ENCODE measurements around the gene TNN. TPM values are rescaled to one million over a fixed set of nuclear protein-coding genes. Genes with fewer than 3 reads are reported as not detected.
"Not testable (repeated sequence)": the region's sequence is repeated elsewhere in the genome, so short reads cannot be mapped to it uniquely, and the experiment has no call there.

Gene TNN, protein sequence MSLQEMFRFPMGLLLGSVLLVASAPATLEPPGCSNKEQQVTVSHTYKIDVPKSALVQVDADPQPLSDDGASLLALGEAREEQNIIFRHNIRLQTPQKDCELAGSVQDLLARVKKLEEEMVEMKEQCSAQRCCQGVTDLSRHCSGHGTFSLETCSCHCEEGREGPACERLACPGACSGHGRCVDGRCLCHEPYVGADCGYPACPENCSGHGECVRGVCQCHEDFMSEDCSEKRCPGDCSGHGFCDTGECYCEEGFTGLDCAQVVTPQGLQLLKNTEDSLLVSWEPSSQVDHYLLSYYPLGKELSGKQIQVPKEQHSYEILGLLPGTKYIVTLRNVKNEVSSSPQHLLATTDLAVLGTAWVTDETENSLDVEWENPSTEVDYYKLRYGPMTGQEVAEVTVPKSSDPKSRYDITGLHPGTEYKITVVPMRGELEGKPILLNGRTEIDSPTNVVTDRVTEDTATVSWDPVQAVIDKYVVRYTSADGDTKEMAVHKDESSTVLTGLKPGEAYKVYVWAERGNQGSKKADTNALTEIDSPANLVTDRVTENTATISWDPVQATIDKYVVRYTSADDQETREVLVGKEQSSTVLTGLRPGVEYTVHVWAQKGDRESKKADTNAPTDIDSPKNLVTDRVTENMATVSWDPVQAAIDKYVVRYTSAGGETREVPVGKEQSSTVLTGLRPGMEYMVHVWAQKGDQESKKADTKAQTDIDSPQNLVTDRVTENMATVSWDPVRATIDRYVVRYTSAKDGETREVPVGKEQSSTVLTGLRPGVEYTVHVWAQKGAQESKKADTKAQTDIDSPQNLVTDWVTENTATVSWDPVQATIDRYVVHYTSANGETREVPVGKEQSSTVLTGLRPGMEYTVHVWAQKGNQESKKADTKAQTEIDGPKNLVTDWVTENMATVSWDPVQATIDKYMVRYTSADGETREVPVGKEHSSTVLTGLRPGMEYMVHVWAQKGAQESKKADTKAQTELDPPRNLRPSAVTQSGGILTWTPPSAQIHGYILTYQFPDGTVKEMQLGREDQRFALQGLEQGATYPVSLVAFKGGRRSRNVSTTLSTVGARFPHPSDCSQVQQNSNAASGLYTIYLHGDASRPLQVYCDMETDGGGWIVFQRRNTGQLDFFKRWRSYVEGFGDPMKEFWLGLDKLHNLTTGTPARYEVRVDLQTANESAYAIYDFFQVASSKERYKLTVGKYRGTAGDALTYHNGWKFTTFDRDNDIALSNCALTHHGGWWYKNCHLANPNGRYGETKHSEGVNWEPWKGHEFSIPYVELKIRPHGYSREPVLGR (N-terminal part only)
- total RNA-seq: not detected in 2 replicates

DNA sequence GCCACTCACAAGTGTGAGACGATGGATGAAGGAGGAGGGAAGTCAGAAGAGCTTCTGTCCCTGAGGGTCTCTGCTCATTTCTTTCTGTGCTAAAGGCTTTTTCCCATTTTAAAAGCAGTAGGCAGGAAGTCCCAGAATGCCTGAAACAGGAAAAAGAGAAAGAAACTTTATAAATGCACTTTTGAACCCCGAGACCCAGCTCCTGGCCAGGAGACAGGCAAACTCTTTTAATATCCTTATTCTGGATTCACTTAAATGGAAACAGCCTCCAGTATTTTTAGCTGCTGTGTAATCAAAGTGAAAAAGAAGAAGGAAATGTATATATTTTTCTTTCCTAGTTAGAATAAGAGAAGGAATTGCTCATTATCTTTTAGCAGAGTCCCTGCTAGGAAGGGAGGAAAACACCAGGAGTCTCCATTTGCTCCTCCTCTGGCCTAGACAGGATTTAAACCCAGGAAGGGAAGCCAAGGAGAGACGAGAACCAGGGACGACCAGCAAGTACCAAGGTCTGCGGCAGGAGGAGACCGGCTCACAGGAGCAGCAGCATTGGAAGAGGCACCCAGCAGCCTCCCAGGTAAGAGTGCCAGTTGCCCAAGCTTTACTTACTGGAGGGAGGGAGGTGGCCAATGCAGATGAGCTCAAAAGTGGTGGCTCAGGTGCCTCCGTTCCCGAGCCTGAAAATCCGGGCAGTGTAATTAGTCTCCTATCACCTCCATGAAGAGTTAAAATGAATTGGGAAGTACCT, at the start of gene TNN:
Gene TNN, plus strand, starts transcription at position 472 of the 745 bp plus-strand sequence. CDS start 9,586 bp downstream, outside the sequence.
- DNase-seq (ENCODE audit: low read depth, low spot score): no peak

DNA sequence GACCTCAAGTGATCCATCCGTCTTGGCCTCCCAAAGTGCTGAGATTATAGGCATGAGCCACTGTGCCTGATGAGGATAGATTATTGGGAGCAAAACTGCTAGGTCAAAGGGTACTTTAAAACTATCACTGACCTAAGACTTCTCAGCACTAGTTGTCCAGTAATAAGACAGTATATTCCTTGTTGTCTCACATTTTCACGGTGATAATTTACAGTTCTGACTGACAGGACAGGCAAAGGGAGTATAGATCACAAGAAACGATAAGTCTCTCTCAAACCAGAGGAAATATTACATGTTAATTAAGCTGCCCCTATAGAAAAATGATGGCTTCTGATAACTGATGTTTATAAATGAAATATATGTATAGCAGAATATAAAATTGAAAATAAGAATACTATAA, 48.1 kb upstream of the TNN start:
- no peak for DNase-seq (ENCODE audit: low read depth, low spot score)

GRCh38 chr1:175023043-175023921, 44.4 kb upstream of the TNN start, which contains the start of gene MRPS14:
TSS of gene MRPS14 (minus strand) at chr1:175023425. CDS start at chr1:175023408, 17 bp downstream.
- DNase-seq (ENCODE audit: low read depth, low spot score): peak; percentile 91

- not testable (repeated sequence) for DNase-seq (ENCODE audit: low read depth, low spot score)
These were observed 43.8 kb upstream of the TNN start for GRCh38 chr1:175023922-175024242.

- no peak for DNase-seq (ENCODE audit: low read depth, low spot score)
These were observed 42.9 kb upstream of the TNN start for GRCh38 chr1:175024773-175025172.

DNA sequence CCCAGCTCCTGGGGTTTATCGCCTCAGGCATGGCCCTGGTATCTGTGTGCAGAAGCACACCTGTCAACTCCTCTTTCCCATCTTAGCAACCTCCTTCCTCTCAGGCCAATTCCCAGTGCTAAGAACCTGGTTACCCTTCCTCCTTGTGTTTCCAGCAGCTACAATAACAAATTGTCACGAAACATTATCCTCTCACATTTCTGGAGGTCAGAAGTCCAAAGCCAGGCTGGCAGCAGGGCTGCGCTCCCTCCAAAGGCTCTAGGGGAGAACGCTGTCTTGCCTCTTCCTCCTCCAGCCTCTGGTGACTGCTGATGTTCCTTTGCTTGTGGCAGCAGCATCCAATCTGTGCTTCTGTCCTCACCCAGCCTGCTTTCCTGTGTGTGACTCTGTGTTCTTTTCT, 33.7 kb upstream of the TNN start:
- no peak for DNase-seq (ENCODE audit: low read depth, low spot score)

- no peak for DNase-seq (ENCODE audit: low read depth, low spot score)
These were observed 32.9 kb upstream of the TNN start for GRCh38 chr1:175034775-175035174.

- DNase-seq (ENCODE audit: low read depth, low spot score): no peak
These were observed 31.8 kb upstream of the TNN start for GRCh38 chr1:175035865-175036264.

- DNase-seq (ENCODE audit: low read depth, low spot score): no peak
These were observed 31.2 kb upstream of the TNN start for GRCh38 chr1:175036476-175036875.

GRCh38 chr1:175037416-175037815, 30.2 kb upstream of the TNN start:
- DNase-seq (ENCODE audit: low read depth, low spot score): no peak

DNA sequence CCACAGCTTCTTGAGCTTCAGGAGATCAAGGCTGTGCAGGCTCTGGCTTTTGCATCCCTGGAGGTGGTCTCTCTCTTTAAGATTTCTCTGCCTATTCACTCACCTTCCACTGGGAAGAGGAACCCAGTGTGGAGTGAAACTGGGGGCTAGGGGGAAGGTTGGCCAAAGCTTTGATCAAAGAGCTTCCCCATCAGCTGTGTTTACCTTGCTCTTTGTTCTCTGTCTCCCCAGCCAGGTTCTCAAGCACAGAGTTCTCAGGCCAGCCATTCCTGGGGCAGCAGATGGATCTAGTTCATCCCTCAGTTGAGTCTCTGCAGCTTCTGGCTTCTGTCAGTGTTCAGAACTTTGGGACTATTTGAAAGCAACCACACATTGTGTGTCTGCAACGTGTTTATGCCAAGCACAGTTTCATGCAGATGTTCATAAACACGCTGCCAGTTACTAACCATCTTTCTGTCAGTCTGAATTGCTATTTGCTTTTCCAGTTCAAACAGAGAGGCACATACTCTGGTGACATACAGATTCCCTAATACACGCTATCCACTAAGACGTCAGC, 27.2 kb upstream of the TNN start:
- DNase-seq (ENCODE audit: low read depth, low spot score): no peak

- no peak for DNase-seq (ENCODE audit: low read depth, low spot score)
These were observed 25.0 kb upstream of the TNN start for GRCh38 chr1:175042650-175043049.

DNA sequence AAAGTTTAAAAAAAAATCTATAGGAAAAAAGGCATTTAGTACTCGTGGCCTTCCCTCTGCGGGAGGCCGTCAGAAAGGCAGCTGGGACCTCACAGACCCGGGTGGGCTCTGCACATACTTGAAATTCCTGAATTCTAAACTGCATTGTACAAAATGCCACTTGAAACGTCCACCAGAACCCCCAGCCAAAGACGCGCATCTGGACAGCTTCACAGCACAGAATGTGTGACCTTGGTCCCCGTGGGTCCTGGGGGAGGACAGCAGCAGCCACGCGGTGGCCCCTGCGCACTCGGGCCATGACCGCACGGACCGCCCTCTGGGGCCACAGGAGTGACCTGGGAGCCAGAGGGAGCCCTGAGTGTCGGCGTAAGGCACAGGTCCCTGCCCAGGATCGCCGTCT, 23.8 kb upstream of the TNN start:
- DNase-seq (ENCODE audit: low read depth, low spot score): no peak

GRCh38 chr1:175044591-175044990, 23.0 kb upstream of the TNN start:
- not testable (repeated sequence) for DNase-seq (ENCODE audit: low read depth, low spot score)

DNA sequence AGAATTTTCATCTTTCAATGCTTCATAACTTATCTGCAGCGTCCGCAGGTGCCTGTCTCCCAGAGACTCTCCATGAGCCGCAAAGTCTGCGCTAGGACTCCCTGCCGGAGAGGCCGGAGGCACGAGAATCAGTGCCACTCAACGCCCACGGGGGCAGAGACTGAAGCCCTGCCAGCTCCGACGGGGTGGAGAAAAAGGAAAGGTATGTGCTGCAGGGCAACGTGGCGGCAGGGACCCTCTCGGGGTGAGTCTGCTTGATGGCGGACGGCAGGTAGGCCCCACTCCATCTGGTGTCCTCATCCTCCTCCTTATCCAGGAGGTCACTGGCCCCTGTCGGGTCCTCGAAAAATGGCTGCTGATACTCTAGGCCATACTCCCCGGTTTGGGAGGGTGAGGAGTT, 22.5 kb upstream of the TNN start:
- no peak for DNase-seq (ENCODE audit: low read depth, low spot score)

DNA sequence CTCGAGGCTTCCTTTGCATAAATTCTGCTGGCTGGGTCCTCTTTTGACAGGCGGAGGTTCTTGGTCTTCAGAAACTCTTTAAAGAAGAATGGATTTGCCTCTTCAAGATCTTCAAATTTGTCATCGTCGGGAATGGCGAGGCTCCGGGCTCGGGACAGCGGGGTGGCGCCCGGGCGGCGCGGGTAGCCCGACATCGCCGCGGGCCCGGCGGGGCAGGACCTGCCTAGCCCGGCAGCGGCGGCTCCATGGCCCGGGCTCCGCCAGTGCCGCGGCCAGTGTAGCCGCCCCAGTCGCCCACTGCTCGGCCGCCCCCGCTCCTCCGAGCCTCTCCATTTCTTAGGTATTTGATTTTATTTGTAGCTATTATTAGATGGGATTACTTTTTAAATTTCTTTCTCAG, 22.1 kb upstream of the TNN start:
- no peak for DNase-seq (ENCODE audit: low read depth, low spot score)

DNA sequence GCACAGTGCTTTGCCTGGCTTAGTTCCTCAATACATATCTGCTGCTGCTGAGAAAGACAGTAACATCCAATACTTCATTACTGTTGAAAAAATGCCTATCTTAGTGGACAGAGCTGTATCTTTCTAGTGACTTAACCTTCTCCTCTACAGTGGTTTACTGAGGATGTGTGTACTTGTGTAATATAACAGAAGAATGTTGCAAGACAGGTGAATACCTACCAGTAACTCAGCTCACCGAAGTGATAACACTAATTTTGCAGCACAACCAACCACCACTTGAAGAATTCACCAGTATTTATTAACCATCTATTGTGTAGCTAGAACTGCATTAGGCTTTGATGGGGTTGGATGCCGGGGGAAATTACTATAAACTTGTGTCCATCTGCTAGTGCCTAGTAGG, 16.6 kb upstream of the TNN start:
- no peak for DNase-seq (ENCODE audit: low read depth, low spot score)

DNA sequence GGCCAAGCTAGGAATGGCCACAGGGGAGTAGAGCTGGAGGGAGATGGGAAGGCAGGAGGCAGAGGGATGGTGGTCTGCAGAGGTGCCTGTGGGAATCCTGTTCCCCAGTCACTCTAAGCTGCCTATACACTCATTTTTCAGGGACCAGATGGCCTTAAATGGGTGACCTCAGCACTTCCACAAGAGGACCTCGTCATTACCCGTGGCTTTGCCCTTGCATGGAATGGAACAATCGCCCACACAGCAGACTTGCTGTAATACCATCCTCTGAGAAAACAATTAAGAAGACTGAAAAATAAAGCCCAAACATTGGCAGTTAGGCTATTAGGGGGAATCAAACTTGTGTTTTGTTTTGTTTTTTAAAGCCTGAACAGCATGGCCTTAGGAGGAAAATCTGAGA, 12.9 kb upstream of the TNN start:
- DNase-seq (ENCODE audit: low read depth, low spot score): no peak

DNA sequence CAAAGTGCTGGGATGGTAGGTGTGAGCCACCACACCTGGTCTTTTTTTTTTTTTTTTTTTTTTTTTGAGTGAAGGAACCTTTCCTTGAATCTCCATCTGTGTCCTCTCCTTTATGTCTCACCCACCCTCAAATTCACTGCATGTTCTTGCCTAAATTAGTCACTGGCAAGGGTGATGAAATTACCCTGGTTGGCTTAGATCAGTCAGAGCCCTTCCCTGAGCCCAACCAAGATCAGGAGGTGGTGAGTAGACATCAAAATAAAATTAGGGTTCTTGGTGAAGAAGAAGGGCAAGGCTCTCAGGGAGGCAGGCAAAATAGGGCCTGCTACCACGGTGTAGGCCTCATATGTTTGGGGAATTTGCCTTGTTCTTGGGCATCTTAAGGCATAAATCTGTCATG, 5.3 kb upstream of the TNN start:
- no peak for DNase-seq (ENCODE audit: low read depth, low spot score)

DNA sequence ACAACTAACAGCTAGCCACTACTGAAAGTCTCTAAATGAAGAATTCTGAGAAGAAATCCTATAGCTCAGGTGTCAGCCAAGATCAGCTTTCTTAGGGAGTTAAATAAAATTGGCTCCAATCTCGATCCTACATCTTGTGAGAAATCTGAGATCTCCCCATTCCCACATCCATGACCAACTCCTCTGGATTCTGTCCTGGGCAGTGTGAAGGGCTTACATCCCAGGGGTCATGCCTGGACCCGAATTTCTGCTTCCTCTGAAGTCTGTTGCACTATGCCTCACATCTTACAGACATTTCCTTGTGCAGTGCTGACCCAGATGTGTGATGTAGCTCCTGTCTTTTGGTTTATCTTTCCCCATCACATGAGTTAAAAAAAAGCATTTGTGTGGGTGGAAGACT, 4.8 kb upstream of the TNN start:
- DNase-seq (ENCODE audit: low read depth, low spot score): no peak

All from pulmonary artery endothelial cell (primary cell).